Midbrain (tissue), 1 donor: ENCODE results near the gene TSSC4.

Experiments
- DNase-seq: peaks from one replicate; lab custom pipeline; 2025; lab: John Stamatoyannopoulos, UW

Gene TSSC4

DNA sequence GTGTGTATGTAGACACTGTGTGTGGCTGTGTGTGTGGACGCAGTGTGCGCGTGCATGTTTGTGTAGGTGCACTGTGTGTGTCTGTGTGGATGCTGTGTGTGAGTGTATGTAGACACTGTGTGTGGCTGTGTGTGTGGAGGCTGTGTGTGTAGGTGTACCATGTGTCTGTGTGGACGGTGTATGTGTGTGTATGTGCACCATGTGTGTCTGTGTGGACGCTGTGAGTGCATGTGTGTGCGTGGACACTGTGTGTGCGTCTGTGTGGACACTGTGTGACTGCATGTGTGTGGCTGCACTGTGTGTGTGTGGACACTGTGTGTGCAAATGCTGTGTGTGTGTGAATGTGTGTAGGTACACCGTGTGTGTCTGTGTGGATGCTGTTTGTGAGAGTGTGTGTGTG lies 33.5 kb downstream of the TSSC4 start:
- no peak for DNase-seq

DNA sequence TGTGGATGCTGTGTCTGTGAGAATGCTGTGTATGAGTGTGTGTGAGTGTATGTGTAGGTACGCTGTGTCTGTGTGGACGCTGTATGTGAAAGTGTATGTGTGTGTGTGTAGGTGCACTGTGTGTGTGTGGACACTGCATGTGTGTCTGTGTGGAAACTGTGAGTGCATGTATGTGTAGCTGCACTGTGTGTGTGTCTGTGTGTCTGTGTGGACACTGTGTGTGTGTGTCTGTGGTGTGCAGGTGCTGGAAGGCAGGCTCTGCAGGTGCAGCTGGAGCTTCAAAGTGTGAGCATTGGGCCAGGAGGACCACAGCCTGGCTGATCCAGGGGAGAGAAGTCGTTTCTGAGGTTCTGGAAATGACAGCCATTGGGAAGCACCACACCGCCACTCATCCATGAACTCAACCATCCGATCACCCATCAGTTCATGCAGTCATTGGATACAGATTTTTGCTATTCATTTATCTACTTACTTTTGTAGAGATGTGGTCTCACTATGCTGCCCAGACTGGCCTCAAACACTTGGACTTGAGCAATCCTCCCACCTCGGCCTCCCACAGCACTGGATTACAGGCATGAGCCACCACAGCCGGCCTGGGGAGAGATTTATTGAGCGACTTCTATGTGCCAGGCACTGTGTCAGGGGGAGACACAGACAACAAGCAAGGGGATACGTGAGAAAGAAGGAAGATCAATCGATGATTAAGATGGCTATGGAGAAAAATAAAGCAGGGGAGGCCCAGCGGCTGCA lies 34.1 kb downstream of the TSSC4 start:
- no peak for DNase-seq

DNA sequence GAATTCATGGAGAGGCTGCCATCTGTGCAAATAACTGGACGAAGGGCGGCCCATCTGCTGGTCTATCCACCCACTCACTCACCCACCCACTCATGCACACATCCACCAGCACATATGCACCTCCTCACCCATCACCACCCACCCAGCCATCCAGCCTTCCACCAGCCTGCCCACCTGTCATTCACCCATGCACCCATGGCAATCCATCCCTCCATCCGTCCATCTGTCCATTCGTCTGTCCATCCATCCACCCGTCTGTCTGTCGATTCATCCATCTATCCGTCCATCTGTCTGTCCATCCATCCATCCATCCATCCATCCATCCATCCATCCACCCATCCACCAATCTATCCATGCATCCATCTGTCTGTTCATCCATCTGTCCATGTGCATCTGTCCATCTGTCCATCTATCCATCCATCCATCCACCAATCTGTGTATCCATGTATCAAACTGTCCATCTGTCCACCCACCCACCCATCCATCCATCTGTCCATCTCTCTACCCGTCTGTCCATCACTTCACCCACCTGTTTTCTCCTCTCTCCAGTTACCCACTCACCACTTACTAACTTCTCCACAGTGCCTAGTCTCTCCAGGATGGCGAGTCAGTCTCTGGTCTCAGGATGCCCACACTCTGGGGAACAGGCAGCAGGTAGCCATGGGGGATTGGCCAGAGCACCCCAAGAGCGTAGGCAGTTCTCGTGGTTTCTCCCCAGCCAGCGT lies 34.9 kb downstream of the TSSC4 start:
- no peak for DNase-seq

DNA sequence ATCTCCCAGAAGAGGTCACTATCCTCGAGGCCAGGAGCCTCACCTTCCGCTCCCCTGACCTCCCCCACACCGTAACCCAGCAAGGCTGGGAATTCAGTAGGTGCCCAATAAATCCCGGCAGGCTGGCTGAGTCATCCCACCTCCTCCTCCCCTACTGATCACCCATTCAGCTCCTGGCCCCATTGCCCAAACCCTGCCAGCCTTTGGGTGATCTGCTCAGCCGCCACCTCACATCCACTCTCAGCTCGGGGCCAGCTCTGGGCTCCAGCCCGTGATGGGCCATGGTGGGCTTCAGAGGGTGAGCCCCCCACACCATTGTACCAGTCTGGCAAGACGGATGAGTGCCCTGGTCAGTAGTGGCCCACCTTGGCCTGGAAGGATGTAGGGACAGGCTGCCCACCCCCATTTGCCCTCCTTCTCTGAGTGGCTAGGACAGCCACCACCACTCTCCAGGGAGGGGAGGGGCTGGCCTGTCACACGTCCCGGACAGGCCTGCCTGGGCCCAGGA lies 35.5 kb downstream of the TSSC4 start:
- DNase-seq: no peak

DNA sequence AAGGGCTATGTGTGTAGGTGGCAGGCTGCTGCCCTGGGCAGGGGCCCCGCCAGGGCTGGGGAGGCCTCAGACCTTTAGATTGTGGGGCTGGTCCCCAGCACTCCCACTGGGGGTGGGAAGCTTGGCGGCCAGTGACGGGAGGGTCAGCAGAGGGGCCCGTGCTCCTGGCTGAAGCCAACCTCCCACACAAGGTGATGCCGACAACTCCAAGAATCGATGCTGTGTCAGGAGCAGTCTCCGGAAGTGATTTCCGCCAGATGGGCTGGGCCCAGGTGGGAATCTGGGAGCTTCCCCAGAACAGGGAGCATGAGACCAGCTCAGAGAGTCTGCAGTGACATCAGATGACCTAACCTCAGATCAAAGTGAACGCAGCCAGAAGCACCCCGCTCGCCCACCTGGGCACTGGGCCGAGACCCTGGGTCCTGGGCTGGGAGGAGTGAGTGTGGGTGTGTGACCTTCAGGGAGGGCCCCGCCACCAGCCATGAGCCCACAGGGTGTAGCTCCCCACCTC lies 36.0 kb downstream of the TSSC4 start:
- DNase-seq: no peak

DNA sequence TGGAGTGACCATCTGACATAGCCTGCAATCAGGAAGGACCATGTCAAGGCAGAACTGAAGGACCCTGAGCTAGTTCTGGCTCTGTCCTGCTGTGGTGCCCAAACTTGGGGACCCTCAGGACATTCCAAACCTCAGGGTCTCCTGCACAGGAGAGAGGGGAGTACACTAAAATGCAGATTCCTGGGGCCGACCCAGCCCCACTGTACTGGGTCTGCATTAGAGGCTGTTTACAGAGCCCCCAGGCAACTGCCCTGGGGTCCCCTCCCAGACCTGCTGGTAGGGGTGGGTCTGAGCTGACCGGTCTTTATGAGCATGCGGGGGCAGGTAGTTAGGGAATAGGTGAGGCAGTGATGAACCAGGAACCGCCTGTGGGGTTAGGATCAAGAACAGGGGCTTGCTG lies 37.0 kb downstream of the TSSC4 start:
- DNase-seq: no peak

DNA sequence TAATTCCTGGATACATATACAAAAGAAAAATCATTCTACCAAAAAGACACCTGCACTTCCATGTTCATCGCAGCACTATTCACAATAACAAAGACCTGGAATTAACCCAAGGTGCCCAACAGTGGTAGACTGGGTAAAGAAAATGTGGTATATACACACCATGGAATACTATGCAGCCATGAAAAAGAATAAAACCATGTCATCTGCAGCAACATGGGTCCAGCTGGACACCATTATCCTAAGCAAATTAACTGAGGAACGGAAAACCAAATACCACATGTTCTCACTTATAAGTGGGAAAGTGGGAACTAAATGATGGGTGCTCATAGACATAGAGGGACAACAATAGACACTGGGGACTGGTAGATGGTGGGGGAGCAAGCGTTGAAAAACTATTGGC lies 39.3 kb downstream of the TSSC4 start:
- no peak for DNase-seq

DNA sequence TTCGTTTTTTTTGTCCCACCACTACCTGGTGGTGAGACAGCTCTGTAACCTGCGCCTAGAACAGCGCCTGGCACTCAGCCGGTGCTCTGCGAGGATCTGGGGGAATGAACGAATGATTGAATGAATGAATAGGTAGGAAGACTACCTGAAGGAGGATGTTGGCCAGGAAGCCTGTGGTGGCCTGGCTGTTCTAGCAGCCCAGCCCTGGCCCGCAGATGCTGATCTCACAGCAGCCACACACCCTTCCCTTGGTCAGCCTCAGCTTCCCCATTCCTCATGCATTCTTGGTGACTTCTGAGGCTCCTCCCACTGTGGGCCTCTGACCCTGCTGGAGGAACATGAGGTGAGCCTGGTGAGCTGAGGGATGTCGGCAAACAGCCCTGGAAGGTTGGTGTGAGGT lies 40.1 kb downstream of the TSSC4 start:
- no peak for DNase-seq

DNA sequence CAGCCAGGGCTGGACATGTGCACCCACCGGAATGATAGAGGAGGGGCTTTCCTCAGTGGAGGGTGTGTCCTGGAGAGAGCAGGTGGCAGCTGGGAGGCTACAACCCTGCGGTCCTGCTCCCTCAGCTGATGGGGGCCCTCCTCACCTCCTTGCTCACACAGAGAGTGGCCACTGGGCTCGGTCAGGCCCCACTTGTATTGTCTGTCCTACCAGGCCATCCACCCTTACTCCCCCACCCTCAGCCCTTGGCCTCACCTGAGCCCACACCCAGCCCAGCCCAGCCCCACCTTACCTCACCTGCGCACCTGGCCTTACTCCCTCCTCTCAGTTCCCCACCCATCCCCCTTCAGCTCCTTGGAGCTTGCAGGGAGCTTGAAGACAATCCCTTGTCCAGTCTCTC lies 40.6 kb downstream of the TSSC4 start:
- DNase-seq: no peak

DNA sequence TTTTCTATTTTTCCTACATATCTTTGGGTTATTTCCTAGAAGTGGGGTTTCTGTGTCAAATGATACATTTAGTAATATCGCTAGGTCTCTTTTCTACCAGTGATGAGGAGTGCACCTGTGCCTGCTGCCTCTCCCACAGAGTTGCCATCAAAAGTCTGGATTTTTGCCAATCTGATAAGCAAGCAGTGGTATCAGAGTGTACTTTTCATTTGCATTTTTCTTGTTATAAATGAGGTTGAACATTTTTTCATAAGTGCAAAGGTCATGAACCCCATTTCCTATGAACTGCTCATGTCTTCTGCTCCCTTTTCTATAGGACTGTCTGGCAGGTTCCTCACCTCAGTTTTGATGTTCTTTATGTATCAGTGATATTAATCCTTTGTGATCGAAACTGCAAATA lies 42.0 kb downstream of the TSSC4 start:
- no peak for DNase-seq

DNA sequence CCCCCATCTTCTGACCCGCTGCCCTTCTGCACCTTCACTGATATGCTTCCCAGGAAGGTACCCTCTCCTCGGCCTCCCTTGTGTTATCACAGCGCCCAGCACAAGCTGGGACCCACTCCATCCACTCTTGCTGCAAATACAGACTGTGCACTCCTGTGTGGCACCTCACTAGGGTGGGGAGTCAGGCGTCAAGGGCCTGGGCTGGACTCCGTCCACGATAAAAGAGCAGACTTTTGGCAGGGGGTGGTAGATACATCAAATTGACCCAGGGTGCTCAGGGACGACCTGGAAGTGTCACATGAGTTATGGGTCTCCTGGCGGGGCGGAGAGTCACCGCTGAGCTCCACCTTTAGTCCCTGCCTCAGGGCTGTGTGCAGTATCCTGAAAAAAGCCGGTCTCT lies 42.9 kb downstream of the TSSC4 start:
- no peak for DNase-seq

DNA sequence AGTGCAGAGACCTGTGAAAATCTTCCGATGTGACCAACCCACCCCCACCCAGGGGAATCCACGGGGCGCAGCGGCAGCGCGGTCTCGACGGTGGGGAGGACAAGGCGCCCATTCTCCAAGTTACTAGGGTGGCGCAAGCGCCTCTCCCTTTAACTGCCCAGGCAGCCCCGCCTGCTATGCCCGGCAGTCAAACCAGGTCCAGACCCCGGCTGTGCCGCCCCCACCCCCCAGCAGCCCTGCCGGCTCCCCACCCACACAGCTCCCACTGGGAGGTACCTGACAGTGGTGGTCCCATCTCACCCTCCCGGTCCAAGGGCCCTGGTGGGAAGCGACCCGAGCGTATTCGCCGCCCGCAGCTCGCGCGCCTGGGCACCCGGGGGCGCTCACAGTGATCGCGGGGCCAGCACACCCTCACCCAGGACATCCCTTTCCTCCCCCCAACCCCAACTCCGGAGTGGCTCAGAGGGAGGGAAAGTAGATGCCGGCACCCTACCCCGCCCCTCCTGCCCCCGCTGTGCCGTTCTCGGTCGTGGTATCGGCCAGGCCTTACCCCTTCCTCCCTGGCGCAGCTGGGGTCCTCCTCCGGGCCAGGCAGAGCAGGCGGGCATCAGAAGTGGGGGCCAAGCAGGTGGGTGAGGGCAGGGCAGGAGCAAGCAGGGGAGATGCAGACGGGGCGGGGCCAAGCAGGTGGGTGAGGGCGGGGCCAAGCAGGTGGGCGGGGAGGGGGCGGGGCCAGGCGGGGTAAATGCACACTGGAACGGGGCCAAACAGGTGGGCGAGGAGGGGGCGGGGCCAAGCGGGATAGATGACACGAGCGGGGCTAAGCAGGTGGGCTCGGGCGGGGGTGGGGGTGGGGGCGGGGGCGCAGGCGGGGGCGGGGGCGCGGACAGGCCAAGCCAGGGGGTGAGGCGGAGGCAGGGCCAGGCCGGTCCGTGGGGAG lies 43.6 kb downstream of the TSSC4 start, which contains the start of gene TRPM5:
Gene TRPM5 (minus strand): TSS at position 634 of the 940 bp plus-strand sequence. CDS start 21,478 bp downstream, outside the sequence.
- DNase-seq: no peak

DNA sequence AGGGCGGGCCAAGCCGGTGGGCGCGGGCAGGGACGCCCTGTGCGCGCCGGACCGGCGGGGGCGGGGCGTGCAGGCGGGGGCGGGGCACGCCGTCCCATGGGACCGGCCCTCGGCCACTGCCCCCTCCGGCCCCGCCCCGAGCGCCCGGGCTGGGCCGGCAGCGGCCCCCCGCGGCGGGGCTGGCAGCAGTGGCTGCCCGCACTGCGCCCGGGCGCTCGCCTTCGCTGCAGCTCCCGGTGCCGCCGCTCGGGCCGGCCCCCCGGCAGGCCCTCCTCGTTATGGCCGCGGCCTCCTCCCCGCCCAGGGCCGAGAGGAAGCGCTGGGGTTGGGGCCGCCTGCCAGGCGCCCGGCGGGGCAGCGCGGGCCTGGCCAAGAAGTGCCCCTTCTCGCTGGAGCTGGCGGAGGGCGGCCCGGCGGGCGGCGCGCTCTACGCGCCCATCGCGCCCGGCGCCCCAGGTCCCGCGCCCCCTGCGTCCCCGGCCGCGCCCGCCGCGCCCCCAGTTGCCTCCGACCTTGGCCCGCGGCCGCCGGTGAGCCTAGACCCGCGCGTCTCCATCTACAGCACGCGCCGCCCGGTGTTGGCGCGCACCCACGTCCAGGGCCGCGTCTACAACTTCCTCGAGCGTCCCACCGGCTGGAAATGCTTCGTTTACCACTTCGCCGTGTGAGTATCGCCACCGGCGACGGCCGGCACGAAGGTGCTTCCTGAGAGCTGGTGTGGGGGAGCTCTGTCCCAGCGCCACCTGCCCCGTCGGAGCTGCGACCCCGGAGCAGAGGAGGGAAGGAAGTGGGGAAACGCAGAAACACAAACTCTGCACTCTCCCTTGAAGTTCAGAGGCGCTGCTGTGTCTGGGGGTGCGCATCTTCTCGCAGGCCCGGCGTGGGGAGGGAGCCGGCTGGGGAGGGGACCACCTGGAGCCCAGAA lies 44.5 kb downstream of the TSSC4 start, which contains the start of gene KCNQ1:
Gene KCNQ1 (plus strand): TSS at position 188 of the 925 bp plus-strand sequence. CDS start 91 bp downstream, at position 279.
- DNase-seq: no peak

DNA sequence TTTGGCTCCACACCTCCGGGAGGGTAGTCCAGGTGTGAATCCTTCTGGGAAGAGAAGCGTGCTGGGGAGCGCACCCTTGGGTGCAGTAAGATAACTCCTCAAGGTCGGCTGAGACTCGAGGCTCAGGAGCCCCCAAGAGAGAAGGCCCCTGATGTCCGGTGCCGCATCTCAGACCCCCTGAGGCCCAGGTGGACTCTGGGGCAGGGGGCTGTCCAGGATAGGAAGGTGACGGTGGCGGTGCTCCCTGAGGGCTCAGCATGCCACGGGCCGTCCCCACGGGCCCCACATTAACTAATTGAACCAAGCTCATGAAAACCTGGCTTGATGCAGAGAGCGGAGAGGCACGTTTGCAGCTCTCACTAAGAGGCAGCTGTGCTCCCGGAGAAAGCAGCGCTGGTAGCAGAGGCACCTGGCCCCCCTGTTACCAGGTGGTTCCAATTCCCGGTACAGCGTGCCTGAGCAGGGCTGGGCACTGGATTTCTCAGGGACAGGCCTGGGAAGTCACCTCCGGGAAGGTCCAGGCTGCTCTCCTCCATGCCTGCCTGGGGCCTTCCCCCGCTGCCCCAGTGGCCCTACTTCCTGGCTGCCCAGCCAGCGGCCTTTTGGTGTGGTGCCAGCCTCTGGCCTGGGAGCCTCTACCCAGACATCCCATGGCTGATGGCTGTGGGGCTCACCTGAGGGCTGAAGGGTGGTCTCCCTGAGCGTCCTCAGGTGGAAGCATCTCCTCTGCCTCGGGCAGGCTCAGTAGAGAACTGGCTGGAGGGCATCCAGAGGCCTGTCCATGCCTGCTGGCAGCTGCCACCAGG lies 45.4 kb downstream of the TSSC4 start:
- no peak for DNase-seq

DNA sequence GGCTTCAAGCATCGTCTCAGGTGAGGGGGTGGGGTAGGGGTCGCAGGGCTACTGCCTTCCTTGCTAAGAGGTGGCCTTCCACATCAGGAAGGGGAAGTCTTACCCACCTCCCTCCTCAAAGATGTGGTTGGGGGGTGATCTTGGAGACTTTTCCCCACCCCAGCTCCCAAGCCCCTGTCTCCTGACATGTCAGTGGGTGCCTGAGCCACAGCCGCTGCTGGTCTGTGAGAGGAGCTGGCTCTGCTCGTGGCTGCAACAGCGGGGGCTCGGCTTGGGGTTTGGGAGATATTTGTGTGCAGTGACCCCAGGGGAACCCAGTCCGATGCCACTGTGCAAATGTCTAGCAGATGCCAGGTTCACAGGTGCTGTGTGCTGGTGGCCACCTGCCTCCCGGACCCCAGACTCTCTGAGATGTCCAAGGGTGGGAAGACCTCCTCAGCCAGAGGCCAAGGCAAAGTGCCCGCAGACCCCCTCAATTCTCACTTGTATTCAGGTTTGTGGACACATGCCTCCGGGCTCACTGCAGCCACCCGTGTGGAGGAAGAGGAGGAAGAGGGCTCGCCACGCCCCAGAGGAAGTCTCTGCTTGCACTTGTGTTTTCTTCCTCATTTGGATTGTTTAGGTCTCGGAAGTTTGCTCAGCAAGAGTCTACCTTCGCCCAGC lies 46.2 kb downstream of the TSSC4 start:
- no peak for DNase-seq

DNA sequence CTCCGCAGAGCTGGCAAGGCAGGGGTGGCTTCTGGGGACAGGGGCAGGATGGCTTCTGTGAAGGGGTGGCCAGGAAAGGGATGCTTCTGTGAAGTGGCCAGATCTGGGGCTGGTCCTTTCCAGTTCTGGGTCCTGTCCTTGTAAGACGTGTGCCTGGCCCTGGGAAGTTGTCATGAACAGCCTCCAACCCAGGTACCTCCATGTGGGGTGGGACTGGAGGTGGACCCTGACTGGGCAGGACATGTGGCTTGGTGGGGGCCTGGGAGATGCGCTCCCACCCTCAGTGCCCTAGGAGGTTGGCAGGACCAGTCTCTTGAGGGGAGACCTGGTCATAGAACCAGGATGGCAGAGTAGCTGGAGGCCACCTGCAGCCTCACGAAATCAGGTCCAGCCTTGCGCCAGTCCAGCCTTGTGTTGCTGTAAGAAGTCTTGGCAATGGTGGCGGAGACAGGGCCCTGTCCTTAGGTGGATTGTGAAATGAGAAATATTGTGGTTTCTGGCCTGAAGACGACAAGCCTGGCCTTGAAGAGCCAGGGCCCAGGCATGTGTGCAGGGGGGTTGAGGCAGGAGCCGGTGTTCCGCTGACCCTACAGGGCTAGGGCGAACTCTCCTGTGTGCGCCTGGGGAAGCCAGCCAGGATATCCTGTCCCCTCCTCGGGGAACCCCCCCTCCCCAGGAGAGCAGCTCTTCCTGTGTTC lies 46.9 kb downstream of the TSSC4 start:
- DNase-seq: no peak

DNA sequence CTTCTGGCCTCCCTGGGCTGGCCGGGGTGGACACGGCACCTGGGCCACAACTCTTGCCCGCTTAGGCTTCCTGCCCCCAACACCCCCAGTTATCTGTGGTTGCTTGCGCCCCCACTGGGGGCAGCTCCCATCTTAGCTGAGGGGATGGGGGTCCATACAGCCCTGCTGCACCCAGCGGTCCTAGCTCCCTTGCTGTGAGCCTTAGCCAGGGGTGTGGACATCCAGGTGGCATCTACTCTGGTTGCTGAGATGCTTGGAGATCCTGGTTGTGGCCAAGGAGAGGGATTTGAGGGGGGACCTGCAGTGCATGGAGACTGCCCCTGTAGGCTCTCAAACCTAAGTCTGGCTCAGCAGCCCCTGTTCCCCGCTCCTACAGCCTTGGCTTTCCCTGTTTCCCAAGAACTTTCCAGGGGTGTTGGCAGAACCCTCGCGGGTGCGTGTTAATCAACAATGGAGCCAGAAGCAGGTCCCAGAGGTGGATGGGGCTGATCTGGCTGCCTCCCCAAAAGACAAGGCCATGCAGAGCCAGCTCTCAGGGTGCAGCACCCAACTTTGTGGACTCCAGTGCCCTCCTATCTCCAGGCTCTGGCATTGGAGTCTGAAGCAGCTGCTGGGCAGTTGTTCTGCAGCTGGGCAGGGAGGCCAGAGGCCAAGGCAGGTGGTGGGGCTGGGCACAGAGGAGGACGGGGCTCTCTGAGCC lies 47.6 kb downstream of the TSSC4 start:
- DNase-seq: no peak
